Ovary (tissue), 3 donors: ENCODE data around the gene GMEB2.

ENCODE experiments used
- EP300 ChIP-seq: sonication (generic); formaldehyde crosslinking; IDR thresholded peaks from one replicate; pipeline ENCODE4 v1.6.1; 2017; ENCODE audit warnings: antibody characterized with exemption
- POLR2A ChIP-seq: fragments of 450-650 bp; IDR thresholded peaks from one replicate; pipeline ENCODE4 v1.6.1; 2017; ENCODE audit warnings: antibody characterized with exemption, mild to moderate bottlenecking, moderate library complexity
- TF ChIP-seq, protein P1 (sequence below), 3 donors: fragments of 450-650 bp in 2 of 3; fragments of 200-600 bp in 1 of 3; IDR thresholded peaks; one replicate each; pipeline versions ENCODE4 v1.5.1 to v1.8.0; 2016 to 2022; ENCODE audit warnings: antibody characterized with exemption in 3 of 3, mild to moderate bottlenecking in 1 of 3
- donor health status: DM: no; HTN: no; CAD: no.

DNA sequence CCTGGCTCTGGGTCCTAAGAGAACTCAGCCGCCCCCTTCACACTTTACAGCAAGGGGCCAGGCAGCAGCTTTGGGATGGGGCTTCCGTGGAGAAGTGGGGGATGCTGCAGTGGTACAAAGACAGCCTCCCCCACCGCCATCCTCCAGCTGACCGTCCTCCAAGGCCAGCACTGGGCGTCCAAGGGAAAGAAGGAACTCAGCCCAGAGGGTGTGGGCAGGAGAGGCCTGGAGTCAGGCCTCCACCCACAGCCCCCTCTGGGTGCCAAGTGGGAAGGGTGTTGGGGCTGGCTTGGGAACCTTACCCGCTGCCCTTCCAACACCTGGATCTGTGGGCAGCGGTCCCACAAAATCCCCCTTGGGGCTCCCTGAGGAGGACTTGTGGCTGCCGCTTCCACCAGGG, 13.2 kb upstream of the GMEB2 start:
- TF ChIP-seq POLR2A (no peak), EP300 (no peak)
- TF ChIP-seq, protein P1, sequence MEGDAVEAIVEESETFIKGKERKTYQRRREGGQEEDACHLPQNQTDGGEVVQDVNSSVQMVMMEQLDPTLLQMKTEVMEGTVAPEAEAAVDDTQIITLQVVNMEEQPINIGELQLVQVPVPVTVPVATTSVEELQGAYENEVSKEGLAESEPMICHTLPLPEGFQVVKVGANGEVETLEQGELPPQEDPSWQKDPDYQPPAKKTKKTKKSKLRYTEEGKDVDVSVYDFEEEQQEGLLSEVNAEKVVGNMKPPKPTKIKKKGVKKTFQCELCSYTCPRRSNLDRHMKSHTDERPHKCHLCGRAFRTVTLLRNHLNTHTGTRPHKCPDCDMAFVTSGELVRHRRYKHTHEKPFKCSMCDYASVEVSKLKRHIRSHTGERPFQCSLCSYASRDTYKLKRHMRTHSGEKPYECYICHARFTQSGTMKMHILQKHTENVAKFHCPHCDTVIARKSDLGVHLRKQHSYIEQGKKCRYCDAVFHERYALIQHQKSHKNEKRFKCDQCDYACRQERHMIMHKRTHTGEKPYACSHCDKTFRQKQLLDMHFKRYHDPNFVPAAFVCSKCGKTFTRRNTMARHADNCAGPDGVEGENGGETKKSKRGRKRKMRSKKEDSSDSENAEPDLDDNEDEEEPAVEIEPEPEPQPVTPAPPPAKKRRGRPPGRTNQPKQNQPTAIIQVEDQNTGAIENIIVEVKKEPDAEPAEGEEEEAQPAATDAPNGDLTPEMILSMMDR (IDR thresholded peaks at IDR 0.05): no peak
